DOHH2 (cell line): ENCODE measurements around the gene WDR89.

Source experiments
- H3F3A ChIP-seq: fragments of 200-600 bp; sonication (generic), shearing (Covaris generic); 2 replicates; pipeline ENCODE4 v1.6.0; 2016; ENCODE audit warnings: antibody characterized with exemption, mild to moderate bottlenecking; ENCODE audit not compliant: control insufficient read depth, insufficient read depth
- H3K27ac ChIP-seq: fragments of 200-600 bp; sonication (generic); 2 replicates; pipeline ENCODE4 v1.5.1; 2014; ENCODE audit warnings: low read depth, mild to moderate bottlenecking, low read length, moderate library complexity
- H3K27me3 ChIP-seq: fragments of 200-600 bp; sonication (generic); 2 replicates; pipeline ENCODE4 v1.6.1; 2014; ENCODE audit warnings: mild to moderate bottlenecking, low read length, mixed read lengths; ENCODE audit not compliant: control insufficient read depth
- H3K36me3 ChIP-seq: fragments of 200-600 bp; sonication (generic); 2 replicates; pipeline ENCODE4 v1.6.1; 2014; ENCODE audit warnings: mild to moderate bottlenecking, low read length, moderate library complexity, mixed read lengths; ENCODE audit not compliant: control insufficient read depth
- H3K4me1 ChIP-seq: fragments of 200-600 bp; sonication (generic); 2 replicates; pipeline ENCODE4 v1.6.1; 2014; ENCODE audit warnings: mild to moderate bottlenecking, low read length, mixed read lengths; ENCODE audit not compliant: control insufficient read depth
- H3K4me2 ChIP-seq: fragments of 200-600 bp; sonication (generic); 2 replicates; pipeline ENCODE4 v1.6.0; 2014; ENCODE audit warnings: mild to moderate bottlenecking, low read length, moderate library complexity
- H3K4me3 ChIP-seq: fragments of 200-600 bp; sonication (generic); 2 replicates; pipeline ENCODE4 v1.5.1; 2014; ENCODE audit warnings: mild to moderate bottlenecking, low read length, mixed read lengths
- H3K79me2 ChIP-seq: fragments of 200-600 bp; sonication (generic); 2 replicates; pipeline ENCODE4 v1.6.1; 2014; ENCODE audit warnings: mild to moderate bottlenecking, low read length, mixed read lengths; ENCODE audit not compliant: control insufficient read depth
- H3K9me2 ChIP-seq: fragments of 200-600 bp; sonication (generic); replicated peaks from 2 replicates; pipeline ENCODE4 v1.6.1; 2014; ENCODE audit warnings: mild to moderate bottlenecking, low read length, mixed read lengths; ENCODE audit not compliant: control insufficient read depth
- H3K9me3 ChIP-seq: fragments of 200-600 bp; sonication (generic); 2 replicates; pipeline ENCODE4 v1.6.1; 2014; ENCODE audit warnings: antibody characterized with exemption, low read length, mixed read lengths; ENCODE audit not compliant: control insufficient read depth, insufficient read depth
- H4K20me1 ChIP-seq: fragments of 200-600 bp; sonication (generic); 2 replicates; pipeline ENCODE4 v1.6.0; 2014; ENCODE audit warnings: low read depth, mild to moderate bottlenecking, antibody characterized with exemption, low read length, moderate library complexity; ENCODE audit not compliant: control insufficient read depth, insufficient read depth
- CTCF ChIP-seq: fragments of 200-600 bp; sonication (generic); IDR thresholded peaks from one replicate; pipeline ENCODE4 v1.5.1; 2014; ENCODE audit warnings: antibody characterized with exemption, mild to moderate bottlenecking, low read depth, low read length; ENCODE audit not compliant: poor library complexity, severe bottlenecking
- EZH2phosphoT487 ChIP-seq: fragments of 200-600 bp; sonication (generic); IDR thresholded peaks from 2 replicates; pipeline ENCODE4 v1.6.1; 2017; ENCODE audit warnings: borderline replicate concordance, mild to moderate bottlenecking, antibody characterized with exemption, low read length, moderate library complexity, mixed read lengths

WDR89 gene

GRCh38 chr14:63673255-63673654 is 31.6 kb upstream of the WDR89 start:
- Histone ChIP-seq H3K4me3 (no peak overlapping the region), H3F3A (peaks cover 52% of the 10 kb centered on the region), H3K9me2 (no peaks in the 10 kb centered on the region), H3K4me1 (no peaks in the 10 kb centered on the region), H3K79me2 (no peaks in the 10 kb centered on the region), H4K20me1 (0 out of 2 replicates have a peak, but pooled peaks cover 3% of the 10 kb centered on the region), H3K36me3 (peaks cover 38% of the 10 kb centered on the region), H3K27ac (no peak overlapping the region), H3K4me2 (no peak overlapping the region), H3K9me3 (no peaks in the 10 kb centered on the region), H3K27me3 (no peaks in the 10 kb centered on the region)
- no peak for TF ChIP-seq CTCF
- no peak for TF ChIP-seq EZH2phosphoT487

DNA sequence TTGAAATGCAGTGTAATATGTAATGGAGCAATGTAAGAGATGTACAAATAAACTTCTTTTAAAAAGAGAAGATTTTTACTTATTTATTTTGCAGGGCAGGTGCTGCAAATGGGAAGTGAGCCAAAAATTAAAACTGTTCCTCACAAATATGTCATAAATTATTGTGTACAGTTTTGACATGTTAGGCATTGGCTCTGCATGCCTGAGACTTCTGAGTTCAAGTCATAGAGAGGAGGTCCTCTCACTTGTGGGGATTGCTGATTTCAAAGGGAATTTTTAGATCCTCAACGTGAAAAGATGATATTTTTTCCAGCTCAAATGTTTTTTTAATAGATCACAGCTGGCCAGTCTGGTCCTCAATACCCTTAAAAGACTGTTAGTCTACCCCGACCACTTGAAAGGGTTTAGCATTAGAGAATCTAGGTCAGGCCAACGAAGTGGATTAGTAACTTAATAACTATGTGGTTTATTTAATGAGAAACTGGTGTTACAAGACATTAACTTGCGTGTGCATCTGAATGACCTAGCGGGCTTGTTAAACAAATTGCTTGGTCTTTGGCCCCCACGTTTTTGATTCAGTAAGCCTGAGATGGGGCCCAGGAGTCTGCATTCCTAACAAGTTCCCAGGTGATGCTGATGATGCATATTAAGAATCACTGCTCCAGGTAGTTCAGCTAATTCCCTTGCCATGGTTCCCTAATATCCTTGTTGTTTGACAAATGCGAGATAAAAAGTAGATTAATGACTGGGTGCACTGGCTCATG is 30.9 kb upstream of the WDR89 start:
- H3K9me3 ChIP-seq, result no peaks in the 10 kb centered on the region
- H3K4me1 ChIP-seq, result no peaks in the 10 kb centered on the region
- H3K27ac ChIP-seq, result no peak overlapping the region
- H3K4me3 ChIP-seq, result no peak overlapping the region
- H3K27me3 ChIP-seq, result no peaks in the 10 kb centered on the region
- TF ChIP-seq CTCF (no peak), EZH2phosphoT487 (no peak)
- 0 out of 2 replicates have a peak, but pooled peaks cover 3% of the 10 kb centered on the region for H4K20me1 ChIP-seq
- H3K79me2 ChIP-seq, result no peaks in the 10 kb centered on the region
- peaks cover 32% of the 10 kb centered on the region for H3K36me3 ChIP-seq
- H3K9me2 ChIP-seq, result no peaks in the 10 kb centered on the region
- peaks cover 55% of the 10 kb centered on the region for H3F3A ChIP-seq
- H3K4me2 ChIP-seq, result no peak overlapping the region

DNA sequence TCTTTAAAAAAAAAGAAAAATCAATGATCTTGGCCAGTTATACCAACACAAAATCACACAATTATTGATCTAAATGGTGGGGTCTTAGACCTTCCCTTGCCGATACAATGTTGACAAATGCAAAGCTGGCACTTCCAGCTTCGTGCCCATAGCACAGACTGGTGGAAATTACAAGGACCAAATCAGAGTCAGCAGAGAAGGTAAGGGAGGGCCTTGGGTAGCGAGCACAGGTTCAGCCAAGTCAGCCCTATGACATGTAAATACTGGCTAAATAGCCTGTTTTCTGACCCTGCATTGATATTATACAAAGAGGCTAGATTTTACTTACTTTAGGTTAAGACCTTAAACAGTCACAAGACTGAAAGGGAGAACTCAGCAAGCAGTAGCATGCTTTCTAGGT is 30.3 kb upstream of the WDR89 start:
- Histone ChIP-seq H3F3A (peaks cover 52% of the 10 kb centered on the region), H3K27ac (no peak overlapping the region), H3K27me3 (no peaks in the 10 kb centered on the region), H3K4me3 (no peak overlapping the region), H3K4me2 (no peak overlapping the region), H3K9me2 (no peaks in the 10 kb centered on the region), H4K20me1 (0 out of 2 replicates have a peak, but pooled peaks cover 3% of the 10 kb centered on the region), H3K4me1 (no peaks in the 10 kb centered on the region), H3K9me3 (no peaks in the 10 kb centered on the region), H3K36me3 (peaks cover 26% of the 10 kb centered on the region), H3K79me2 (no peaks in the 10 kb centered on the region)
- TF ChIP-seq EZH2phosphoT487 (no peak), CTCF (no peak)
